OCI-LY3 (cell line): ENCODE measurements around the gene AOAH.

Experiments used
- H2AFZ ChIP-seq: fragments of 200-600, 300-600 bp; shearing (Covaris generic); 2 replicates; pipeline ENCODE4 v1.6.0; 2014; ENCODE audit warnings: antibody characterized with exemption, low read depth, low read length
- H3K27ac ChIP-seq: fragments of 200-600, 300-600 bp; sonication (generic); 2 replicates; pipeline ENCODE4 v1.5.1; 2014; ENCODE audit warnings: mild to moderate bottlenecking, low read length, moderate library complexity, mixed read lengths
- H3K27me3 ChIP-seq: fragments of 200-600, 300-600 bp; sonication (generic); 2 replicates; pipeline ENCODE4 v1.6.1; 2014; ENCODE audit warnings: low read depth, low read length, mixed read lengths
- H3K36me3 ChIP-seq: fragments of 200-600, 300-600 bp; sonication (generic); replicated peaks from 2 replicates; pipeline ENCODE3; 2014; ENCODE audit warnings: low read depth, low read length, mixed read lengths
- H3K4me1 ChIP-seq: fragments of 300-600, 200-600 bp; sonication (generic); 2 replicates; pipeline ENCODE4 v1.6.1; 2014; ENCODE audit warnings: low read length, mixed read lengths
- H3K4me2 ChIP-seq: fragments of 200-600, 300-600 bp; sonication (generic); 2 replicates; pipeline ENCODE4 v1.6.1; 2014; ENCODE audit warnings: low read length, mixed read lengths
- H3K4me3 ChIP-seq: fragments of 300-600, 200-600 bp; sonication (generic); 2 replicates; pipeline ENCODE4 v1.5.1; 2014; ENCODE audit warnings: antibody characterized with exemption, mild to moderate bottlenecking, low read length, moderate library complexity
- H3K79me2 ChIP-seq: fragments of 300-600, 200-600 bp; shearing (Covaris generic); 2 replicates; pipeline ENCODE4 v1.6.1; 2014; ENCODE audit warnings: mild to moderate bottlenecking, low read length, mixed read lengths
- H3K9ac ChIP-seq: fragments of 300-600, 200-600 bp; shearing (Covaris generic); 2 replicates; pipeline ENCODE4 v1.6.0; 2014; ENCODE audit warnings: mild to moderate bottlenecking, low read length, moderate library complexity
- H3K9me3 ChIP-seq: fragments of 200-600, 300-600 bp; shearing (Covaris generic); 2 replicates; pipeline ENCODE4 v1.6.1; 2014; ENCODE audit warnings: low read length, mixed read lengths; ENCODE audit not compliant: insufficient read depth
- H4K20me1 ChIP-seq: fragments of 200-600, 300-600 bp; sonication (generic); 2 replicates; pipeline ENCODE4 v1.6.1; 2016; ENCODE audit warnings: low read length, mixed read lengths; ENCODE audit not compliant: insufficient read depth
- EZH2phosphoT487 ChIP-seq: fragments of 200-600 bp; shearing (Covaris generic); IDR thresholded peaks from 2 replicates; pipeline ENCODE4 v1.6.1; 2018; ENCODE audit warnings: antibody characterized with exemption, mixed run types, low read depth
- TF ChIP-seq, protein P1 (sequence below): fragments of 200-600, 300-600 bp; sonication (generic); IDR thresholded peaks from 2 replicates; pipeline ENCODE4 v1.5.1; 2014; ENCODE audit warnings: antibody characterized with exemption, low read length, low read depth

Gene AOAH

DNA sequence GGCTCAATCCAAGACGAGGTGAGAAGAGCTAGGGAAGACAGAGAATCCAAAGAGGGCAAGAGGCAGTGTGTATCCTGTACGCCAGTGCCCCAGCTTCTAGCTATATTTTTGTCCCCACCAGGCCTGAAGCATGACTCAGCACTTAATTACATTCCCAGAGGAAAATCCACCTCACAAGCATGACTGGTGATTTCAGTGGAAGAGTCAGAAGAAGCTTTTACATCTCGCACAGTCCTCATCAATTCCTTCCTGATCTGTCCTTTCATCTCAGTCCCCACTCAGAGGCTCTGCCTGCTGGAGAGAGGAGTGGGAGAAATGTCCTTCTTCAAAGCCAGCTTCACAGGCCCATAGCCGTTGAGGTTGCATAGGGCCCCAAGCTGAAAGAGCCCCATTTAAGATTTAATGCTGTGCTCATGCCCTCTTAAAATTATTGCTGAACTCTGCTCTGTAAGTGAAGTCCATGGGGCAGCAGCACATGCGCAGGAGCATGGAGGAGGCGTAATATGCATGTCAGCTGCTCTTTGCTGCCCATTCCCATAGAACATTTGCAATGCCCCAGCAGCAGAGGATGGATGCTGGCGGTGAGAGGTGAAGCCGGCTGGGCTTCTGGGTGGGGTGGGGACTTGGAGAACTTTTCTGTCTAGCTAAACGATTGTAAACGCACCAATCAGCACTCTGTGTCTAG, 39.0 kb upstream of the AOAH start:
- H2AFZ ChIP-seq = no peak overlapping the region
- H3K4me3 ChIP-seq = no peak overlapping the region
- TF ChIP-seq, protein P1, sequence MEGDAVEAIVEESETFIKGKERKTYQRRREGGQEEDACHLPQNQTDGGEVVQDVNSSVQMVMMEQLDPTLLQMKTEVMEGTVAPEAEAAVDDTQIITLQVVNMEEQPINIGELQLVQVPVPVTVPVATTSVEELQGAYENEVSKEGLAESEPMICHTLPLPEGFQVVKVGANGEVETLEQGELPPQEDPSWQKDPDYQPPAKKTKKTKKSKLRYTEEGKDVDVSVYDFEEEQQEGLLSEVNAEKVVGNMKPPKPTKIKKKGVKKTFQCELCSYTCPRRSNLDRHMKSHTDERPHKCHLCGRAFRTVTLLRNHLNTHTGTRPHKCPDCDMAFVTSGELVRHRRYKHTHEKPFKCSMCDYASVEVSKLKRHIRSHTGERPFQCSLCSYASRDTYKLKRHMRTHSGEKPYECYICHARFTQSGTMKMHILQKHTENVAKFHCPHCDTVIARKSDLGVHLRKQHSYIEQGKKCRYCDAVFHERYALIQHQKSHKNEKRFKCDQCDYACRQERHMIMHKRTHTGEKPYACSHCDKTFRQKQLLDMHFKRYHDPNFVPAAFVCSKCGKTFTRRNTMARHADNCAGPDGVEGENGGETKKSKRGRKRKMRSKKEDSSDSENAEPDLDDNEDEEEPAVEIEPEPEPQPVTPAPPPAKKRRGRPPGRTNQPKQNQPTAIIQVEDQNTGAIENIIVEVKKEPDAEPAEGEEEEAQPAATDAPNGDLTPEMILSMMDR = no peak
- no peak for TF ChIP-seq EZH2phosphoT487

DNA sequence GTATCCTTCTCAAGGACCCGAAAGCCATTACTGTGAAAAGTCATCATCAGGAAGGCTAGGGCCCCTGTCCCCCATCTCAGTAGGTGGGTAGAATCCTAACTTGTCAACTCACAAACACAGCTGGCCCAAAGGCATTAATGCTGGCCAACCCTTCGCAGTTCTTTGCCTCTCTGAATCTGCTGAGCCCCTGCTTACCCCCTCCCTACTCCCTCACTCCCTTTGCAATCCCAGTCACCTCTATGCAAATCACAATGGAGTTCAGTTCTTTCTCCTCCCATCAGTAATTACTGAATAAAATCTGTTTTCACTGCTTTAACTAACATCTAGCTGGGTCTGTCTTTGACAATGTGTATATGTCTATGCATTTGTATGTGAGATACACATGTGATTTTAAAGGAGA, 38.1 kb upstream of the AOAH start:
- peaks cover 2% of the 10 kb centered on the region; the same call in 1 of the 2 replicates for H3K4me1 ChIP-seq
- H3K9me3 ChIP-seq = no peaks in the 10 kb centered on the region
- H3K36me3 ChIP-seq = no peaks in the 10 kb centered on the region
- H3K9ac ChIP-seq = no peak overlapping the region
- no peak overlapping the region for H3K4me2 ChIP-seq
- peaks cover 4% of the 10 kb centered on the region; the same call in 1 of the 2 replicates for H3K27me3 ChIP-seq
- H3K4me3 ChIP-seq = no peak overlapping the region
- H2AFZ ChIP-seq = no peak overlapping the region
- TF ChIP-seq EZH2phosphoT487 = no peak
- TF ChIP-seq, protein P1 = no peak
- no peaks in the 10 kb centered on the region for H4K20me1 ChIP-seq
- no peak overlapping the region for H3K27ac ChIP-seq
- H3K79me2 ChIP-seq = no peaks in the 10 kb centered on the region

More for the DNA sequence above, 39.0 kb upstream of the AOAH start:
- no peaks in the 10 kb centered on the region for H3K9me3 ChIP-seq
- no peak overlapping the region for H3K4me2 ChIP-seq
- no peaks in the 10 kb centered on the region for H4K20me1 ChIP-seq
- H3K79me2 ChIP-seq = no peaks in the 10 kb centered on the region
- H3K36me3 ChIP-seq = no peaks in the 10 kb centered on the region
- H3K9ac ChIP-seq = no peak overlapping the region
- H3K4me1 ChIP-seq = peaks cover 4% of the 10 kb centered on the region; the same call in 1 of the 2 replicates
- no peak overlapping the region for H3K27ac ChIP-seq
- peaks cover 4% of the 10 kb centered on the region; the same call in 1 of the 2 replicates for H3K27me3 ChIP-seq

DNA sequence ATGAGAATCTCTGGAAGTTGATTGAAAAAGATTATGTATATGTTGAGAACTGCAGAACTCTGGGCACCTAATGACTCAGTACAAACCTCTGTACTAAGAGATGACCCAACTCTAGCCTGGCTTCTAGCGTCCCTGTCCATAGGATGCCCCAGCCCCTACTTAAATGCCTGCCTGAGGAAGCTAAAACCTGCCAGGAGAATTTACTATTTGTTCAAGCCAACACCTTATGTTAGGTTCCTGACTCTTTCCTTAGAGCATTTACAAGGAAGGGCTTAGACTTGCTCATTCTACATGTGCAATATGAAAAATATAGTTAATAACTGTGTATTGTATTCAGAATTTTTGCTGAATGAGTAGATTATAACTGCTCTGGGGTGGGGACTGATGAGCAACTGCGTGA, 37.5 kb upstream of the AOAH start:
- no peaks in the 10 kb centered on the region for H4K20me1 ChIP-seq
- H3K4me1 ChIP-seq = no peaks in the 10 kb centered on the region
- no peak overlapping the region for H3K4me3 ChIP-seq
- no peak for TF ChIP-seq EZH2phosphoT487
- H3K9me3 ChIP-seq = no peaks in the 10 kb centered on the region
- no peaks in the 10 kb centered on the region for H3K79me2 ChIP-seq
- no peak overlapping the region for H3K27ac ChIP-seq
- H3K36me3 ChIP-seq = no peaks in the 10 kb centered on the region
- H2AFZ ChIP-seq = no peak overlapping the region
- H3K9ac ChIP-seq = no peak overlapping the region
- no peak overlapping the region for H3K4me2 ChIP-seq
- H3K27me3 ChIP-seq = peaks cover 2% of the 10 kb centered on the region; the same call in 1 of the 2 replicates

DNA sequence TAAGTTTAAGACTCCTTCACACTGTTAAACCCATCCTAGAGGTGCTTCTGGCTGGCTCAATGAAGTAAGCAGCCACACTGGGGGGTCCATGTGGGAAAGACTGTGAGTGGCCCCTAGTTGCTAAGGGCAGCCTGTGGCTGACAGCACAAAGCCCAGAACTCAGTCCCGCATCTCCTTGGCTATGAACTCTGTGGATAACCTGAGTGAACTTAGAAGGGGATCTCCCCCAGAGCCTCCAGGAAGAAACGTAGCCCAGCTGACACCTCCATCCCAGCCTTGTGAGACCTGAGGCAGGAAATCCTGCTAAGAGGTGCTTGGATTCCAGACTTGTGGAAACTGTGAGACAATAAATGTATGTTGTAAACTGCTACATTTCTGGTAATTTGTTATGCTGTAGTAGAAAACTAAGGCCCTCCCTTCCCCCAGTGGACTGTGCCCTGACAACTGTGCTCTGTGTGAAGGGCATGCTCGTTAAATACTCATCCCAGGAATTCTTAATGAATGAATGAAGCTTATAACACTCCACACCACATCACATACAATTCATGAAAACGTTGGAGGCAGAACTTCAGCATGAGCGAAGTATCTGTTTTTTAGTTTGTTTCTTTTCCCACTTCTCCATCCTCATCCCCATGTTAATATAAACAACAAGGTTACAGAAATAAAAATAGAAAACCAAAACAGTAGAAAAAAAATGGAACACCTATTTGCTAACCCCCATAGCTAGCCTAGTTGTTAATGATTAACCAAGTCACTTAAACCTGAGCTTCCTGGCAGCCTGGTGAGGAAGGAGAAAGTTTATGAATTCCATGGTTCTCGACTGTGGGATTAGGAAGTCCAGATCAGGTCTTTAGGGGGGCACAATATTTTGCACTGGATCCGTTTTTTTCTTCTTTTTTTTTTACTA, 36.8 kb upstream of the AOAH start:
- no peak for TF ChIP-seq EZH2phosphoT487
- TF ChIP-seq, protein P1 = no peak
- Histone ChIP-seq H3K27me3 (no peaks in the 10 kb centered on the region), H3K36me3 (no peaks in the 10 kb centered on the region), H3K4me2 (no peak overlapping the region), H2AFZ (no peak overlapping the region), H3K4me3 (no peak overlapping the region), H4K20me1 (no peaks in the 10 kb centered on the region; the same call in 1 of the 2 replicates), H3K27ac (no peak overlapping the region), H3K9ac (no peak overlapping the region), H3K9me3 (no peaks in the 10 kb centered on the region), H3K4me1 (no peaks in the 10 kb centered on the region), H3K79me2 (no peaks in the 10 kb centered on the region)
